HG03460 (cell line): Measurements from ENCODE around the gene TSHR.
"Not testable (repeated sequence)": the region's sequence is repeated elsewhere in the genome, so short reads cannot be mapped to it uniquely, and the experiment has no call there.

Experiments used
- ATAC-seq: cut with Tn5 transposase; IDR thresholded peaks from one replicate; pipeline ENCODE4 v1.9.1; 2021; ENCODE audit not compliant: unreplicated experiment

Gene TSHR

DNA sequence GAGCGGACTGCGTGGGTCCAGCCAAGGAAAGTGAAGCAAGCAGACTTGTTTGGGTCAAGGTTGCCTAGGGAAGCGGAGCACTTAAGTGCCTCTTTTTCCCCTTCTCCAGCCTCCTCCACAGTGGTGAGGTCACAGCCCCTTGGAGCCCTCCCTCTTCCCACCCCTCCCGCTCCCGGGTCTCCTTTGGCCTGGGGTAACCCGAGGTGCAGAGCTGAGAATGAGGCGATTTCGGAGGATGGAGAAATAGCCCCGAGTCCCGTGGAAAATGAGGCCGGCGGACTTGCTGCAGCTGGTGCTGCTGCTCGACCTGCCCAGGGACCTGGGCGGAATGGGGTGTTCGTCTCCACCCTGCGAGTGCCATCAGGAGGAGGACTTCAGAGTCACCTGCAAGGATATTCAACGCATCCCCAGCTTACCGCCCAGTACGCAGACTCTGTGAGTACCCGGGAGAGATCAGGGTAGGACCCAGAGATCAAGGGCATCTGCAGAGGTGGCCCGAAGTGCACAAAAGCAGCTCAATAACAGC, at the start of gene TSHR:
TSHR (plus strand) TSS at position 206 of the 526 bp plus-strand sequence; CDS start at position 266, 60 bp downstream.
- no peak for ATAC-seq

- no peak for ATAC-seq
Measured at GRCh38 chr14:80906336-80906735, 49.1 kb upstream of the TSHR start.

- no peak for ATAC-seq
Measured at GRCh38 chr14:80906946-80907345, 48.5 kb upstream of the TSHR start.

- not testable (repeated sequence) for ATAC-seq
Measured at GRCh38 chr14:80912013-80912412, 43.4 kb upstream of the TSHR start.

DNA sequence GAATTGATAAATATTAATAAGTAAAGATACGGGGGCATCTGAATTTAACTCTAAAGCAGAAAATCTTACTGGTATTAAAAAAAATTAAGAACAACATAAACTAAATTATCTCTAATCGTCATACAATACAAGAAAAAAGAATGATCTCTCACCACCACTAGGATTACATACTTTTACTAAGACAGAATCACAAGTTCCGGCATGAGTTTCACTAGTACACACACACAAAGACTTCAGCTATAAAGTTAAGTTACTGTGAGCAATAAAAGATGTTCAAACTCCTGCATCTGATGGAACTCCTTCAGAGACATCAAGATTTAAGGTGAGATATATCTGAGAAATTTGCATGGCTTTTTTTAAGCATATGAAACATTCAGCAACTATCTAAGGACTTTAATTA, 35.8 kb upstream of the TSHR start:
- no peak for ATAC-seq

- no peak for ATAC-seq
Measured at GRCh38 chr14:80923368-80923767, 32.1 kb upstream of the TSHR start.

DNA sequence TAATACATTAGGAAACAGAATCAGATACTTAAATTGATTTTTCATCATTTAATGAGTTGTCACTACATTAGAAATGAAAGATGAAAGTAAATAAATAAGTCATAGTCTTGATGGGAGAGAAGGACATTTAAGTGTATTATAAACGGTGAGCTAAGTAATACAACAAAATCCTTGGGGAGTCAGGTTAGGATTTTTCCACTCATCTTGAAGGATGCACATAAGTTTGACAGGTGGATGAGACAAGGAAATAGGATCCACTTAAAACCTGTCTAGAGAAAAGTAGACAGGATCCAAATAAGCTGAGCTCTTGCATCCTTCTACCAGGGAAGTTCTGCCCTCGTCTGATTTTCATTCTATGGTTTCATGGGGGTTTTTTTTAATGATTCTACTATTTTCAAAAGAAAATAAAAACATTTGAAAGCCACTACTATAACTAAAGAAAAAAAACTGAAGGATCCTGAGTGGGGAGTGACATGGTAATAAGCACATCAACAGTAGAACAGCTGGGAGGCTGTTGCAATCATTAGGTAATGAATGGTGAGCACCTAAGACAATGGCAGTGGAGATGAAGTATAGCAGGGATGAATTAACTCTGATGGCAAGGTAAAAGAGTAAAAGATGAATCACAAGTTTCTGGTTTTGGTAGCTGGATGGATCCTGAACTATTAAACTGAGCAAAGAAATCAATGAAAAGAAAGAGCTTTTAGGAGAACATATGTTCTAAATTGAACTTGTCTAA, 30.9 kb upstream of the TSHR start:
- ATAC-seq = no peak

GRCh38 chr14:80926397-80927082, 28.9 kb upstream of the TSHR start:
- ATAC-seq = no peak

GRCh38 chr14:80927083-80927989, 28.1 kb upstream of the TSHR start:
- no peak for ATAC-seq

DNA sequence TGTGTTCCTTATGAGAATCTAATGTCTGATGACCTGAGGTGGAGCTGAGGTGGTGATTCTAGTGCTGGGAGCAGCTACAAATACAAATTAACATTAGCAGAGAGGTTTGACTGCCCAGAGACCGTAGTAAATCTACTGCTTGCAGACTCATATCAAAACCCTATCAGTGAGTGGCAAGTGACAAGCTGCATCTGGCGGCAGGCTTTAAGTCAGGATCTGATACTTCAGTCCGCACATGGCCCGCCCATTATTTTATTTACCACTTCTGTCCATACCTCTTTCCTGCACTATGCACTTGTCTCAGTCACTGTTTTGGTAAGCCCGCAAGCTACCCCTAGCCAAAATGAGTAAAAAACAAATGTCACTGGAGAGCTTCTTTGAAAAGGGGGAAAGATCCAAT, 25.3 kb upstream of the TSHR start:
- ATAC-seq = no peak

DNA sequence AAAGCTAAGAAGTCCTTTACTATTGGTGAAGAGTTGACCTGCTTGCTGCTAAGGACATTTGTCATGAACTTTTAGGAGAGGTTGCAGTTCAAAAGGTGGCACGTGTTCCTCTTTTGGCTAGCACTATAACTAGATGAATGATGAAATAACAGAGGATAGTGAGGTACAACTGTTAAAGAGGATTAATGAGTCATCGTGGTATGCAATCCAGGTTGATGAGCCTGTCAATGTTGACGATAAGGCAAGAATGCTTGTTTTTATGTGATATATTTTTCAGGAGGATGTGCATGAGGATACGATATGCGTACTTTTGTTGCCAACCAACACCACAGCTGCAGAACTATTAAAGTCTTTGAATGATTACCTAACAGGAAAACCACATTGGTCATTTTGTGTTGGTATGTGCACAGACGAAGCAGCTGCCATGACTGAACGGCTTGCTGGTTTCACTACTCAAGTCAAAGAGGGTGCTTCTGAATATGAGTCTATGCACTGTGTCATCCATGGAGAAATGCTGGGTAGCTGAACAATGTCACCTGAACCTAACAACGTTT, 24.5 kb upstream of the TSHR start:
- peak; percentile 98 for ATAC-seq

GRCh38 chr14:80933282-80933681, 22.1 kb upstream of the TSHR start:
- no peak for ATAC-seq

DNA sequence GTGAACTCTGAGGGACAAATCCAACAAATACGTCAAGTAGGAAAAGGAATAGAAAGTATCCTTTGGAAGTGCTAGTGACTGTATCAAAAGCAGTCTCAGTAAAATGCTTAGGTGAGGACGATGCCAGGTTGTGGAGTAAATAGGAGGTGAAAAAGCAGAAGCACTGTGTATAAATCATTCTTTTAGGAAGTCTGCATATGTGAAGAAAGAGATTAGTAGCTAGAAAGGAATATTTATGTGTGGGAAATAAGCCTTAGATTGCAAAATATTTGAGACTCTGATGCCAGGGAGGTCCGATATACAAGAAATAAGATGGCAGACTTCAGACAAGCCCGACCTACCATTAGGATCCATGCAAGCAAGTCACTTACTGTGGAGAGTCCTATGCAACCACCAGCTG, 21.7 kb upstream of the TSHR start:
- ATAC-seq = no peak

DNA sequence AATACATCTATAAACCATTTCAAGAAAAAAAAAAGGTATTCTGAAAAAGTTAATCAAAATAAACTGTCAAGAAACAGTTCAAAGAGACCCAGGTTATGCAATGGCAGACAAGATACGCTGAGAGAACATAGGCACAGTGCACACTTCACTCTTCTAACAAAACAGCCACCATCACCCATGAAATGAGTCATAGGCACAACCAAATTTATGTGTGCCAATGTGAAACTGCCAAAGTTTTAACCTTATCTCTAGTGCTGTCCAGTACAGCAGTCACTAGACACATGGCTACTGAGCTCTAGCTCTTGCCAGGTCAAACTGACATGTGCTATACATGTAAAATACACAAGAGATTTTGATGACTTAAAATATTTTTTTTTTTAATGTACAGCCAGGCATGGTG, 15.3 kb upstream of the TSHR start:
- ATAC-seq = no peak

DNA sequence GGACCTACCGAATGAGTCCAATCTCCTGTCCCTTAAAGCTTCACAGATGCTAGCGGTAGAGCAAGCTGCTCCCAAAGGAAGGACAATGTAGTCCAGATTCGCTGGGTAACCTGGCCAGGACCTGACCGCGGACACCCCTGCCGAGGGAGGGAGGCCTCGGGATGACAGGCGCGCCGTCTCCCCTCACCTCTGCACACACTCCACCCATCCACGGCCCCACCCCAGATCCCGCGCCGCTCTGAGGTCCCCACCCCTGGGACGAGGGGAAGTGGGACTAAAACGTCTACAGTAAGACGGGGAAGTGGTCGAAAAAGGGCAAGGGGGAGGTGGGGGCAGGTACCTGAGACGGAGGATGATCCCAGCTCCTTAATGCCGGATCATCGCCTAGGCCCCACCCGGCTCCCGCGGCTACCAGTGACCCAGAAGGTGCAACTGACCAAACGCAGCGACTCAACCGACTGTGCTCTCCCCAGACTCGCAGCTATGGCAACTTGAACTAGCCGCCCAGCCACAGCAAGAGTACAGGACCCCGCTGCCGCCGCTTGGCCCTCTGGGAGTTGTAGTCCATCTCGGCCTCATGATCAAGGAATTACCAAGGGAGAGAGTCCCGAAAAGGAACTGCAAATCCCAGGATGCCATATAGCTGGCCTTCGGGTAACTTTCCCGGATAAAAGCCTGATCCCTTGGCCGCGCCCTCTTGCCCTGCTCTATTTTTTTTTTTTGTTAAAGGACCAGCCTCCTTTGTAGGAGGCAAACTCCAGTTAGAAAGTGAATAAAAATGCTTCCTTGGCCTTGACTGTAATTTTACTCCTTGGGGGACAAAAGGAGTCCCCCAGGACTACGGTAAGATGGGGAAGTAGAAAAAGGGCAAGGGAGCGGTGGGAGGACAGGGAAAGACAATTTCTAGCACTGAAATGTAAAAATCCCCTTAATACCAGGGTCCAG, 13.9 kb upstream of the TSHR start, which contains the start of gene CEP128:
CEP128 (minus strand) TSS at position 498 of the 945 bp plus-strand sequence.
- peak; percentile 97 for ATAC-seq

GRCh38 chr14:80942191-80942600, 13.2 kb upstream of the TSHR start:
- peak; percentile 18 for ATAC-seq

DNA sequence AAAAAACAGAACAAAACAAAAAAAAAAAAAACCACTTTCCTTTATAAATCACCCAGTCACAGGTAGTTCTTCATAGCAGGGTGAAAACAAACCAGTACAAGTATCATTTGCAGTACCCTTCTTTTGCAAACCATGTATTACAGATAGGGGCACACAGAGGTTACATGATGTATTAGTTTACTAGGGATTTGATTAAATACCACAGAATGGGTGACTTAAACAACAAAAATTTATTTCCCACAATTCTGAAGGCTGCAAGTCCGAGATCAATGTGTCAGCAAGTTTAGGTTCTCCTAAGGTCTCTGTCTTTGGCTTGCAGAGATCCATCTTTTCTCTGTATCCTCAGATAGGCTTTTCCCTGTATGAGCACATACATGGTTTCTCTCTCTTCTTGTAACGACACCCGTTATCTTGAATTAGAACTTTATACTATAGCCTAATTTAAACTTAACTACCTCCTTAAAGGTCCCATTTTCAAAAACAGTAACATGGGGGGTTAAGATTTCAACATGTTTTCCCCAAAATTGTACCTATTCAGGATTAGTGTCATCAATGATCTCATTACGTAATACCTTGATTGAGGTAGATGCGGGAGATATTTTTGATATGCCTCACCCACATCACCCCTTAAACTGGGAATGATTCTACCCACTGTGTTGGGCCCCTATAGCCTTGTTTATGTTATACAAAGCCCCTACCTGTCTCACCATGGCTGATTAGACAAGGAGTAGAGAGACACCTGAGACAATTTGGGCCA, 10.4 kb upstream of the TSHR start:
- no peak for ATAC-seq

GRCh38 chr14:80946187-80946586, 9.2 kb upstream of the TSHR start:
- no peak for ATAC-seq

GRCh38 chr14:80946797-80947196, 8.6 kb upstream of the TSHR start:
- ATAC-seq = no peak
